SHP77 treated with DMSO at 0.1 percent for 48 hours (cell line): ENCODE measurements around the gene RAP1A.

Source experiments
- DNase-seq: peaks from one replicate; lab custom pipeline; 2025; lab: John Stamatoyannopoulos, UW

RAP1A gene

DNA sequence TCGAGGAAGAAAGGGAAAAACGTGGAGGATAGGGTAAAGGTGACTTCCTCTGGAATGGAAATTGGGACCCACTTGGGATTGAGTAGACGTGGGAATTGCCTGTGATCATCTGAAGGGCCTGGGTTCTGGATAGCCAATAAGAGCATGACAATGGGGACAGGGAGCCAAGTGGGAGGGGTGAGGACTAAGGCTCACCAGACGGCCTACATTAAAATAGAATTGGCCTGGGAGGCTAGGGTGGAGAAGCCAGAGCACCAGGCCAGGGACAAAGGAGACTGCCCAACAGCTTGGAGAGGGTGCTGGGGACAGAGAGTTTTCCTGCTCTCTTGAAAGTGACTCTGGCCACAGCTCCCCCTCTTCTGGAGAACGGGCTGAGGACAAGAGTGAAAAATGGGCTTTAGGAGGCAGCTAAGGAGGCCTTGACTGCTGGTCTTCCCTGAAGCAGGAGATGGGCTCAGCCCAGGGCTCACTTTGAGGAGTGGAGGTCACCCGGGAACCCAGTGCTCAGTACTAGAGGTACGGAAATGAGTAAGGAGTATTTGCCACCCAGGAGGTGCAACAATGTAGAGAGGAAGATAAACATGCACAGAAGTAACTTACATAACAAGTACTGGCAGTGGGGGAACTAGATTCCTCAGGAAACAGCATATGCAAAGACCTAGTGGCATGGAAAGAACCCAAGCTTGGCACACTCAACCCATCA is 100.8 kb downstream of the RAP1A start:
- no peak for DNase-seq

DNA sequence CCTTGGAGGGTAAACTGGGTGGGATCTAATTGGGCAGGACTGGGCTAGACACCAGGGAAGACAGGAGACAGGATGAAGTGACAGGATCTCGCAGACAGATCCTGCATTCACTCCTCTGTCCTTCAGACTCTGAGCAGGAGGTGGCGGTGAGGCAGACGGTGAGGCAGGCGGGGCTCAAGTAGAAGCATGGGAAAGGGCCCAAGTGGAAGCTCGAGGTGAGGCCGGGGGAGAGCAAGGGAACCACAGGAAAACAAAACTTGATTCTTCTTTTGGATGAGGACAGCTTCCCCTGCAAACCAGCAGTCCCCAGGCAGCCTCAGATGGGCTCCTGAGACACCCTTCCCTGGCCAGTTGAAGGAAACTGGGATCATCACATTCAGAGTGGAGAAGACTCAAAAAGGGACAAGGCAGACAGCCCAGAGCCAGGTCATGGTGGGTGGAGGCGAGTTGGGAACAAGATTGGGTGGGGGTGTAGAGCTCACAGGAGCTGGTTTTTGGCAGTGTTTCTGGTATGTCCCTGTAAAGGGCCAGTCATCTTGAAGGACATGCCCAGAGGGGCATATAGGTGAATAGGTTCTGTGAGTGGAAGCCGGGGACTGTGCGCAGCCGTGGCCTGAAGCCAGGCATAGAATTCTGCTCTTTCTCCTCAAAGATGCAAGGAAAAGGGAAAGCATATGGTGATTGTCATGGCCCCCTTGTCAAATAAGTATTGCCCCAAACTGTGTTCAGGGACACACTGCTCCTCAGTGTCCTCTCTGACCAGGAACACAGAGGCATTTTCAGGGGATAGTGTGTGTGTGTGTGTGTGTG is 101.6 kb downstream of the RAP1A start:
- no peak for DNase-seq

DNA sequence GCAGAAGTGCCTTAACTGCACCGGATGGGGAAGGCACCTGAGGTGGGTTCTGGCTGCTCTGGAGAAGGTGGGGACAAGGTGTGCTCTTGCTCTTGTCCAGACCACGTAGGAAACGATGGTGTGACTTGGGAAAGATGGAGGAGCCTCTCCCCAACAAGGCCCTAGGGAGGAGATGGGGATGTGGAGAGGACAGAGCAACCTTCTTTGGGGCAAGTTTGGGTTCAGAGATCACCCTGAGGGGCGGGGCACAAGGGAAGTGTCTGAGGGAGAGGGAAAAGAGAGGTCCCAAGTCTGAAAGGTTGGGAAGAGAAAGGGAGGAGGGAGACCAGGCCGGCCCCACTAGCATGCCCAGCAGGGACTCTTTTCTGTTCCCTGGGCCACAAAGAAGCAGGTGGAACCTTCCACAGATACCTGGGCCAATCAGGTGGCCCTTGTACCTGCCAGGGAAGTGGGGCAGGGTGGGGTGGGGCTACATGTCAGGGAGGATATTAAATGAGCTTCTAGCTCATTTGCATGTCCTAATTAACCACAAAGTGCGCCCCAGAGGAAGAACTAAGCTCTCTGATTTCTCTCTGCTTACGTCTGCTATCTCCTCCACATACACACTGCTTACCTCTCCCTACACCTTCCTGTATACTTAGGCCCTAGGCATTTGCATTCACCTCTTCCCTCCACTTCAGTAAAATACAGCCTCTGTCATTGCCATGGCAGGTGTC is 103.7 kb downstream of the RAP1A start:
- no peak for DNase-seq

DNA sequence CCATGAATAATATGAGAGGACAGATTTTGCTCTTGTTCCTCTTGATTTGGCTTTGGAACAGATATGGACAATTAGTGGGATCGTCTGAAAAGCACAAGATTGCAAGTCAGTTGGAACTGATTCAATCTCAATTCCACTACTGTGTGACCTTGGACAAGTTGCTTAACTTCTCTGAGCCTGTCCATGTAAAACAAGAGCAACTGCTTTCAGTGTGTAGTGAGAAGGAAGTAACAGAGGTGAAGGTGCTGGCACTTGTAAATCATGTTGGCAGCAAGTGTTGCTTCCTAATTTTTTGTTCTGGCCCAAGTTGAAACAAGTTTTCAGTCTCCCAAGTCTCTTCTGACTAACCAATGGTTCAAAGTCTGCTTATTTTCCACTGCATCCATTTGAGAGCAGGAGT is 104.3 kb downstream of the RAP1A start:
- no peak for DNase-seq

DNA sequence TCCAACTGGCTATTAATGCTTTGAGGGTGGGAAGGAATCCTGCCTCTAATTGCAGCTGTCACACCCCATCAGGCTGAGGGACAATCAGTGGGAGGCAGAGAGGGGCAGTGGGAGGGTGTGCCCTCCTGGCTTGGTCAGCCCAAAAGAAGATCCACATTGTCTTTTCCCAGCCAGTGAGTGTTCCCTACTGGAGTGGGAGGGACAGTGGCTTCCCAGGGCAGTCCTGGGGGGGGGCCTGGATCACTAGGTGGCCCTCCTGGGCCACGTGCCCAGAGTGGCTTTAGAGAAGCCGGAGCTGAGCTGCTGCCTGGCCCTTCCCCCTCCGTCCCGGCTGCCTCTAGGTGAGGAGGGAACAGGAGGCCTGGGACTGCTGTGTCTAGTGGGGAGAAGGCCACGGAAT is 105.6 kb downstream of the RAP1A start:
- DNase-seq, result no peak

DNA sequence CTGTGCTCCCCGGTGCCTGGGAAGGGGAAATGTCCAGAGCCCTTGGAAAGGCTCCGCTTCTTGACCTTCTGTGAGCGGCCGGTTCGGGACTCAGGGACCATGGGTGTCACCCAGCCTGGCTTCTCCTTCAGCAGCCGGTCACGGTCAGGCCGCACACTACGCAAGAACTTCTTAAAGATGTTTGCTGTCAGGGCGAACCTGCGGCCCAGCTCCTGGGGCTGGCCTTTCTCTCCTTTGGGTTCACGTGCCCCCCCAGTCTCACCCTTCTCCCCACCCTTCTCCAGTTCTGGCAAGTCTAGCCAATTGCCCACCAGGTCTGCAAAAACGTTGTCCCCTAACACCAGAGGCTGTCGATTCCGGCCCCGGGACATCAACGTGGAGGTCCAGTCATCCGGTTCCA is 107.5 kb downstream of the RAP1A start:
- DNase-seq, result no peak

DNA sequence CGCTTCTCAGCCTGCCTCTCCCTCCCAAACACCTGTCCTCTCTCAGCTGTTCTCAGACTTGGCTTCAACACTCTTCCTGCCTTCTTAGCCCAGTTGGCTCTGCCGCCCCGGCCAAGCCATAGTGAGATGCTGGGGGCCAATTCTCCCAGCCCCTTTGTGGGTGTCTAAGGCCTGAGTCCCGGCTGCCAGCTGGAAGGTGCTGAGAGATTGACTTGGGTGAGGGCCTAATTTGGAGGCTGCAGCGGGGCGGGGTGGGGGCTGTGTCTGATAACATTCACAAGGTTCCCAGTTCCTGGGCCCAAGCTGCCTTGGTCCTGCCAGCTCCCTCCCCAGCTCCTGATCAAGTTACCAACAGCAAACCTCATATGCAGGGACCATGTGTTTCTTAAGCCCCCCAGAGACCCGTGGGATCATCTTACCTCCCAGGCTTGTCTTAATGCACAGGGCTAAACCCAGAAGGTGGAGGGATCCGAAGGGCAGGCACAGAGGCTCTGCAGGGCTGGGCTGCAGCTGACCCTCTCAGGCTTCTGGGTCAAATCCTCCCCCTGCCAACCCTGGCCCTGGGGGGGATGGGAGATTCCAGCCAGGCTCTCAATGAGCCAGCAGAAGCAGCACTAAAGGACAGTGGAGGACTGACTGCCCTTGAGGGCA is 109.8 kb downstream of the RAP1A start:
- DNase-seq, result no peak

DNA sequence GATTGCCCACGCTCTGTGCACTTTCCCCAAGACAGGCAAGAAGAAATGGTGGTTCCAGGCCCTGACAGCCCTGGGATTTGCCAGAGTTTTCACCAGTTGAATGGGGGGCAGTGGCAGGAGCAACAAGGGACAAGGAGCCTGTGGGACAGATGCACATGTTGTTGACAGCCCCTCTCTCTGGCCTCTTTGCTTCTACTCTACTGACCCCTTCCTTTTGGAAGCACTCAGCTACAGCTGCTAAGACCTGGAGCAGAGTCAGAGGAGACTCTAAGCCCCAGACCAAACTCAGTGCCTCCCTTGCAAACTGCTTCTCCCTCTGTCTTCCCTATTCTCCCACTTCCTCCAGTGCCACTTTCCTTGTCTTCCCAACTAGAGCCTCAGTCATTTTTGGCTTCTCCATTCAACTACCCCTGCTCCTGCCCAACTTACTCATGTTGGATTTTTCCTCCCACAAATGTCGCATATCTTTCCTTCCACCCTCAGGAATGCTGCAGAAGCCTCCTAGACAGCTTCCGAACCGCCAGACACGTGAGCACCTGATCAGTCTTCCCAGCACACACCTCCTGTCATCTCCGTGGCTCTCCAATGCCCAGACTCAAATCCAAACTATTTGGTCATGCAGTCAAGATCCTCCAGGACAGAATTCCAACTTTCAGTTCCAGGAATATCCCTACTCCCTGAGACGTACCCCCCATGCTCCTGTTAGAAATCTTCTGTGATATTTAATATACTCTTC is 110.5 kb downstream of the RAP1A start:
- no peak for DNase-seq

DNA sequence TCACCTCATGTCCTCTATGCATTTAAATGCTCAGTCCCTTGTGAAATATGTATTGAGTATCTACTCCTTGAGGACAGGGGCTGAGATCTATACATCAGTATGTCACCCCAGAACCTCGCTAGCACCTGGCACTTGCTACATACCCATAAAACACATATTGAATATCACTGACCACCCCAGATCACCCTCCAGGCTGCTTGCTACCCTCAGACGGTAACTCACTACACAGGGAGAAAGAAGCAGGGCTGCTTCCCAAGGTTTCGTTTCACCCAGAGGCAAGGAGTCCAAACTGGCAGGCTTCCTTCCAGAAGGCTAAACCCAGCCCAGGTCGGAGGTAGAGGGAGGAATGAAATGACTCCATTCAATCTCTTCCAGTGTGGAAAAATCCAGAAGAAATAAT is 111.1 kb downstream of the RAP1A start:
- DNase-seq, result no peak

DNA sequence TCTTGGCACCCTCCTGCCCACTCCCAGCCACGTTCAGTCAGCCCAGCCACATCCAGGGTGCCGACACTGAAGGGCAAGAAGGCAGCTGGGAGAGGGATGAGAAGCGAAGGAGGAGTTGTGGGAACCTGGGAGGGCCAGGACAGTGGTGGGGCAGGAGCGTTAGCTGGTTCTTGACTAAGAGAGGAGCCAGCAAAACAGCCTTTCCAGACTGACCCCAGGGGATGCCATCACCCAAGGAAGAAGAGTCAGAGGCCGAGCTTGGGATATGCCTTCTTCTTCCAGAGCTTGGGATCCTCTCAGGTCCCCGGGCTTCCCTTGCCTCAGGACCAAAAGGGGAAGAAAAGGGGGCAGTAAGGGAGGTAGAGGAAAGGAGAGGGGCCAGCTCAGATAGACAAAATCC is 112.4 kb downstream of the RAP1A start:
- DNase-seq, result no peak

DNA sequence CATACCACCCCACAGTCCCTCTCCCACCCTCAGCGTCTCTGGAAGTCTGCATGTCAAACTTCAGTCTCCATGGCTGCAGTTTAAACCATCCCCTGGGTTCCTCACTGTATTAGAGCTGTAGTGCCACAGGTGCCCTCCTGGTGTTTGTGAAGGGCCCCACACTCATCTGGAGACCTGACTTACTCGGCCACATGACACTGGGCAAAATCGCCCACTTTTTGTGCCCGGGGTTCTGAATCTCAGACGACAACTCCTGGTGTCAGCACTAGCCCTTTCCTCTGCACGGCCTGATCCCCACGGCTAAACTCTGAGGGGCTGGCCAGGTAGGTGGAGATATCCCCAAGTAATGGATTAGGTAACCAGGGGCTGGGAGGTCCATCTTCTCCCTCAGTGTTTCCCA is 113.1 kb downstream of the RAP1A start:
- no peak for DNase-seq

DNA sequence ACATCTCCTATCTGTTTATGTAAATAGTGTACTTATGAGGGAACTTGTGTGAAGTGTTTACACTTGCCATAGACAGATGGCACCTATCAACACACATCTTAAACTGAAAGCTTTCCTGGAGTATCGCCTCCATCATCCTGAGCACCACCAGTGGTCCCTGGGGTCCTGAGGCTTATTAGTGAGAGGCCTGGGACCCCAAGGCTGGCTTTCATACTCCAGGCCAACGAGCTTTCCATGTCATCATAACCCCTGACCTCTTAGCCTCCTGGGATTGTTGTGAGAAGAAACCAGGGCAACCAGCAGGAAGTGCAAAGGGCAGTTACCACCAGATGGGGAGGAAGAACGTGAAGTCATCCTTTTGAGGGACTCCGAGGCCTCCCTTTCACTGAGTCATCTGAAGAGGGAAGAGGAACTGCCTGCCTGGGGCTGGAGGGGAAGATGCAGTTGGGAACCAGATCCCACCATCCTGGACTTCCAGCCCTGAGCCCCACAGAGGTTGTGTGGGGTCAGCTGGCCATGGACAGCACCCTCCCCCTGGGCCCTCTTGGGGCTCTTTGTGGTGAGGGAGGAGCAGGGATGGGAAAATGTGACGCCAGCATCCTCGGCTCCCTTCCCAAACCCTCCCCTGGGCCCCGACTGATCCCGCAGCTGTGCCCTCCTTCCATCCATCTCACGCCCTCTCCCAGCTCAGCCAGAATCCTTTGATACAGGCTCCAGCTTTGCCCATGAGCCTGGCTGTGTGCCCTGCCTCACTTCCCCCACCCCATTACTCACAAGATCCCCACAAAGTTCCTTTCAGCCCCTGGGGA is 113.8 kb downstream of the RAP1A start:
- DNase-seq, result no peak

DNA sequence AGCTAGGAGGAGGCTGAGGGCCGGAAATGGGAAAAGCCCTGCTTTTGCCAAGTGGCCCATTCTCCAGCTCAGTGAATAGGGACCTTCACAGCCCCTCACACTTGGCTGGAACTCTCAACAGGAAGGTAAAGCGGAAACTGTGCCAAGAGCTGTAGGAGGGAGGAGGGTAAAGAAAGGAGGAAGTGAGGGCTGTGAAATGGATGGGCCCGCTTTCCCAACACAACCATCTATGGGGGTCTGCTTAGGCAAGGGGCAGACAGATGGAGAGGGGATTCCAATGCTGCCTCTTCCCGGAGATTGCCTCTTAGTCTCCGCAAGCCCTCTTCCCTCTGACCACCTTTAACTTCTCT is 114.4 kb downstream of the RAP1A start:
- no peak for DNase-seq

DNA sequence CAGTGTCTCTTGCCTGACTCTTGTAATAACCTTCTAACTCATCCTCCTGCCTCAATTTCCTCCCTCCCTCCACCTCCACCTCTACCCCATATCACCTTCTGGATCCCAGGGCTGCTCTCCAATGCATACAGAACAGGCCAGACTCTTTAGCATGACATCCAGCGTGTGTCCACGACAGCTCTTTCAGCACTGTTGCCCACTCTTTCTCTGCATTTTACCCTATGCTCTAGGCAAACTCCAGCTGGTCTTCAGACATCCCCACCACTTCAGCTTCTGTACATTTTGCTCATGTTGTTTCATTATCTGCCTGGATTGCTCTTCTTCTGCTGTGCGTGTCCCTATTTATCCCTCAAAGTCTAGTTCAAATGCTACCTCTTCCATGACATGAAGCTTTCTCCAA is 114.8 kb downstream of the RAP1A start:
- no peak for DNase-seq

DNA sequence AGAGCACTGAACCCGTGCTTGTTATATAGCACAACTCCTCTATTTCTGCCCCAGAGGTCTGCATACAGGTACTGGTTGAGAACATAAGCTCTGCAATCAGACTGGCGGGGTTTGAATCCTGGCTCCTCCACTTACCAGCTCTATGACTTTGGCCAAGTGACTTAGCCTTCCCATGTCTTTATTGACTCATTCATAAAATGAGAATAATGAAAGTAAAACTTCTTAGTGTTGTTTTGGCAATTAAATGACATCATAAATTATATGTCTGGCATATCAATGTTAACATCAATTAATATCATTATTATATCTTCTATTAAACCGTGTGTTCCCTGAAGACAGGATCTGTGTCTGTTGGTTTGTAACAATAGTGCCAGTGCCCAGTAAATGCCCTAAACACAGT is 115.3 kb downstream of the RAP1A start:
- DNase-seq, result no peak

DNA sequence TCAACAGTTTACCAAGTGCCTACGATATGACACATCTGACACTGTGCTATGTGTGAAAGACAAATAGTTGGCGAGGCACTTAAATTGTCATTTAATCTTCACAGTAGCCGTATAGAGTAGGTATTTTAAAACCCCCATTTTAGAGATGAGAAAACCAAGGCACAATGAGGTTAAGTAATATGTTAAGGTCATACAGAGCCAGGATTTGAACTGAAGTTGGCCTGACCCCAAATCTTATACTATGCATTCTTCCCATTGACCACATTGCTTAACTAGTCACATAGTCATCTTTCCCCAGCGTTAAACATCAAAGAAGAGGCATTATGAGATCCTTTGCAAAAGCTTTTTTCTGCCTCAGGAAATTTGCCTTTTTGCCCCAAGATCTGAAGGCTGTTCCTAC is 115.7 kb downstream of the RAP1A start:
- DNase-seq, result no peak

DNA sequence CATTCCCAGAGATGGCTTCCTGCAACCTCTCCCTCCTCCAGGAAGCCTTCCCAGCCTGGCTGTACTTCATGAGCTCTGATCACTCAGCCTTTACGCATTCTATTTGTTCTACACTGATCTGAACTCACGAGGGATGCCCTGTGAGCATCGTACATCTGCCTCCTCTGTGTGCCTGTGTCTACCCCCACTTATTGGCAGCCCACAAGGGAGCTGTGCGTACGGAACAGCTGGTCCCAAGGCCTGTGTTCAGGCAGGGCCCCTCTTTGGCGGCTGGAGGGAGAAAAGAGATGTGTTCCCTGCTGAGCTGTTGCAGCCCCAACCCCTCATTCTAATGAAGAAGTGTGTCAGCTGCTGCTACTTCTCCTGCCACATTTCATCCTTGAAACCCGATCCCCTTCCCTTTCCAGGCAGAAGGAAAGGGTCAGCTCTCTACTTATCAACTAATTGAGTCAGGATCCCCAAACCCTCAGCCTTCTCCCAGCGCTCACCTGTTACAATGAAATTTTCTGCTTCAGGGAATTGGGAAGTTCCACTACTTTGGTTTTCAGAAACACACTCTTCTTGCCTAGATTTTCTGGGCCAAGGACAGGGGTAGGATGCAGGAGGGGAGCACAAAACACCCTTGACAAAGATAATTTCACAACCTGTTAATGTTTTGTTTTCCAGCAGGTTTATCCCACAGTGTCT is 116.4 kb downstream of the RAP1A start:
- DNase-seq, result no peak

DNA sequence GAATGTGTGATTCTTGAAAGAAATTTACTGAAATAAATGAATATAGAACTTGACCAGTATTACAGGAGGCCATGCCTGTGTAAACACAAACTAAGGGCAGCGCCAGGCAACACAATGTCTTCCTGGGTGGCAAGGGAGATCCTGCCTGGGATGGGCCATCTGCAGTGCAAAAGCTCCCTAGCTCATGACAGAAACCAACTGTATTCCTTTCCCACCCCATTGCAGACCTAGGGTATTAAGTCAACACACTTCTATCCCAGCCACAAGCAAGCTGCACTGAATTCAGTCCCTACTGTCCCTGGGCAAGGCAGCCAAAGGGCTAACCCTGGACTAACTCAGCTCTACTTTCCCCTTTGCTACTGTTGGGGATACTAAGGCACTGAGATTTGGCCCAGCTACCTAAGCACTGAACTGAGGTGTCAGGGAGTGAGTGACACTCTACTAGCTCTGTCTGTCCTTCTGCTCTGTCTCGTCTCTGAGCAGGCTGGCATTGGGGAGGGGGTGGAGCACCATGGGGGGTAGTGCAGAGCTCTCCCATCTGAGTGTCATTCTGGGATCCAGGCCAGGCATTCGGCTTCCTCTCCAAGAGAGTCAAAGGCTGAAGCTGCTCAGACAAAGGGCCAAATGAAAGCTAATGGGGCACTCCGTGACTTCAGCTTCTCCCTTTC is 117.1 kb downstream of the RAP1A start:
- DNase-seq, result no peak

DNA sequence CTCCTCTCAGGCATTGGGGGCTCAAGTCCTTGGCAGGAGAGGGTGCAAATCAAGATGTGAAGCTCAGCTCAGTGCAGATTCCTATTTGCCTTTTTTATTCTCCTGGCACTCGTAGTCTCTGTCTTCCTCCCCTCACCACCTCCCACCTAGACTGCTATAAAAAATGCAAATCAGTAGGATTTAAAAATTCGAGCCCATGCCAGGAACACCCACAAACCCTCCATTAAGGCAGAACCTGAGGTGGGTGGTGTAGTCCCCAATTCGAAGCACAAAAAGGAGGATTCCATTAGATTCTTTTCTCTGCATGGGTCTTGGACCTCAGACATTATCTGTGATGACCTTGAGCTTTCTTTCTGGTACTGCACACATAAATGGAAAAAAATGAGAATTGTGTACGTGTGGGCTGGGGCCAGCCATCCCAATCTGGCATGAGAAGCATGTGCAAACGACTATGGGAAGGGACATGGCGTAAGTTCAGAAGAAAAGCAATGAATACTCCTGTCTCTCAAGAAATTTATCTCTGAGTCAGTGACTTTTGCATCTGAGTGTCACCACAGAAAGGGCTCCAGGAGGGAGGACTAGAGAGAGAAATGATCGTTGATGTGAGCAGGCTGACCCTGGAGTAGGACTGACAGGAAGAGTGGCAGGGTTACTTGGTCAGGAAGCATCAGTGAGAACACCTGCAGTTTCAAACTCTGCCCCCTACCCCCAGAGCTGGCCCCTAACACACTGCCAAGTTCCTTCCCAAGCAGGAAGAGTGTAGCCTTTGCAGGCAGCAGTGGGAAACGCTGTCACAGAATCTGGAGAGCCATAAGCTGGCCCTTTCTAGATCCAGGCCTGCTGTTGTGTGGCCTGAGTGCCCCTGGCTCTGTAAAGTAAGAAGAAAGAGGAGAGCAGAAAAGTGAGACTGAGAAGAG is 117.9 kb downstream of the RAP1A start:
- no peak for DNase-seq
